NOMO-1 treated with dmso at 0.1 percent for 144 hours (cell line): Measurements from ENCODE around the gene SMAD6.
"Not testable (repeated sequence)": the region's sequence is repeated elsewhere in the genome, so short reads cannot be mapped to it uniquely, and the experiment has no call there.

Experiments
- DNase-seq: peaks from one replicate; lab custom pipeline; 2025; ENCODE audit not compliant: unreplicated experiment; lab: John Stamatoyannopoulos, UW

SMAD6 gene

GRCh38 chr15:66819084-66819483, 117.0 kb downstream of the SMAD6 start:
- DNase-seq, result no peak

- no peak for DNase-seq
Observed at GRCh38 chr15:66820481-66821176, 118.6 kb downstream of the SMAD6 start.

GRCh38 chr15:66821307-66821706, 119.3 kb downstream of the SMAD6 start:
- no peak for DNase-seq

GRCh38 chr15:66822114-66822513, 120.1 kb downstream of the SMAD6 start:
- no peak for DNase-seq

- no peak for DNase-seq
Observed at GRCh38 chr15:66822576-66822975, 120.5 kb downstream of the SMAD6 start.

- no peak for DNase-seq
Observed at GRCh38 chr15:66823601-66824000, 121.6 kb downstream of the SMAD6 start.

- no peak for DNase-seq
Observed at GRCh38 chr15:66824424-66824823, 122.4 kb downstream of the SMAD6 start.

GRCh38 chr15:66825139-66825538, 123.1 kb downstream of the SMAD6 start:
- DNase-seq, result no peak

- DNase-seq, result no peak
Observed at GRCh38 chr15:66825731-66826130, 123.7 kb downstream of the SMAD6 start.

GRCh38 chr15:66826507-66826906, 124.5 kb downstream of the SMAD6 start:
- DNase-seq, result no peak

GRCh38 chr15:66827039-66827697, 125.1 kb downstream of the SMAD6 start:
- DNase-seq, result no peak

GRCh38 chr15:66827698-66828055, 125.6 kb downstream of the SMAD6 start:
- no peak for DNase-seq

GRCh38 chr15:66828817-66829541, 126.9 kb downstream of the SMAD6 start:
- not testable (repeated sequence) for DNase-seq

GRCh38 chr15:66829551-66830121, 127.6 kb downstream of the SMAD6 start:
- no peak for DNase-seq

GRCh38 chr15:66830358-66830757, 128.3 kb downstream of the SMAD6 start:
- DNase-seq, result no peak

GRCh38 chr15:66830823-66831222, 128.8 kb downstream of the SMAD6 start:
- no peak for DNase-seq

- DNase-seq, result no peak
Observed at GRCh38 chr15:66831289-66831688, 129.3 kb downstream of the SMAD6 start.

- DNase-seq, result no peak
Observed at GRCh38 chr15:66831801-66832390, 129.9 kb downstream of the SMAD6 start.
